SK-N-DZ (cell line): ENCODE data around the gene SENP1. TPM values are rescaled to one million over a fixed set of nuclear protein-coding genes. Genes with fewer than 3 reads are reported as not detected.
"Not testable (repeated sequence)": the region's sequence is repeated elsewhere in the genome, so short reads cannot be mapped to it uniquely, and the experiment has no call there.

Source experiments
- DNase-seq: peaks from one replicate; pipeline ENCODE4 v3.0.0-alpha.2; 2015; ENCODE audit warnings: low spot score
- polyA plus RNA-seq, 2 experiments: library from polyadenylated mRNA; depleted of rRNA; stranded (reverse); fragments of >200 nt; gene quantifications; 2 replicates each; pipeline ENCODE4 v1.2.3, GENCODE V29; 2014

Gene SENP1
- polyA plus RNA-seq (2014; cell fraction: cytosol; rRNA removed), result 24.9 and 25.1 TPM in 2 replicates
- 11.6 and 31.6 TPM in 2 replicates for polyA plus RNA-seq (2014; cell fraction: nucleus; rRNA removed)

DNA sequence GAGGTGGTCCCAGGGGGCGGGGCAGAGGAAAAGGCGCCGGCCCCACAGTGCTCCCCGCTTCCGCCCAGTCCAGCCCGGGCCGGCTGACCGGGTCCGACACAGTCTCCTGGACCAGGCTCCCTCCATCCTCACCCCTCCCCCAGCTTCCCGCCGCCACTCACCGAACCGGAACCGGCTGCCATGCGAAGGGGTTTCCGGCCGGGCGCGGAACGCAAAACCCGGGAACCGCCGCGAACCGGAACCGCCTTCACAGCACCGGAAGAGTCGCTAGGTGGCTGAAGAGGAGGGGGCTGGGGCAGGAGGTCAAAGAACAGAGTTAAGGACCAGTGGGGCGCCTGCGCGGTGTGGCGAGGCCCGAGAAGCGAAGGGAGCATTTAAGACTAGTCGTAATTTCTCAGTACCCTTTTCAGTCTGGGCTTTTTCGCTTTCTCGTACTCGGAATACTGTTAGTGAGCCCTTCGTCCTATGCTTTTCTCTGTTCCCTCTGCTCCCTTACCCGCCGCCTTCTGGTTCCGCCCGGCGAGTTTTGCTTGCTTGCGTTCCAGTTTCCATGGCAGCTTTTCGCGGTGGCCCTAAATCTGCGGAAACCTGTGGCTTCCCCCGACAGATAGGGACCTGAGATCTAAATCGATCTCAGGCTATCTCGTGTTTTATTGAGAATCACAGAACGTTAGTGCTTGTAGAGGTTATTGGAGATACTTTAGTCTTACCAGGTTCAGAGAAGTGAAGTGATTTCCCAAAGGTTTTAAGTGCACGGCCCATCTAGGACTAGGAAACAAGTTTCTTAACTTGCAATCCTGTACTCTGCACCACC is at the start of gene SENP1:
SENP1 (minus strand) TSS at position 213 of the 814 bp plus-strand sequence. CDS start 4,607 bp downstream, outside the sequence.
- DNase-seq, result peak; percentile 85

DNA sequence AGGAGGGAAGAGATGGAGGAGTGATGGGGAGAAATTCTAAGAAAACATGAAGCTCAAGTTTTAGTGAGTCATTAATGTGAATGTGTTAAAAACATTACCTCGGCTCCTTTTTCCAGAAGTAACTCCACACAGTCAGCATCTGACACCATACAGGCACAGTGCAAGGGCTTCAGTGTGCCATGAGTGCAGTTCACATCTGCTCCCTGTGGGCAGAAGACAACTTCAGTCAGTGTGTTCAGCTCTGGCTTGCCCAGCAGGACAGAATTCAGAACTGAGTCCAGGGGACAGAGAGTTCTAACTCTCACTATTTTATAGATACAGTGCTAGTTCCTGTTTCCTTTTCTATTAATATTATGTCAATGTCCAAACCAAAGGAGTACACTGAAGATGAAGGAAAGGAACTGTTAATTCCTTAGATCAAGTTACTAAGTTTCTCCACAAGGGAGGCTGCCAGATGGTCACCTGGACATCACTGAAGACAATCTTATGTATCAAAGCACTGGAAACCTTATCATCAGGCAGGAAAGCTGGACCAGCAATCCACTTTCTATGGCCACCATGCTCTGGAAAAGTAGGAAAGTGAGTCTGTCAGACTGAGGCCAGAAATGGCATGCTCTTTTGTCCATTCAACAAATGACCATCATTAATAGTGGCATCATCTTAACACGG is 45.4 kb upstream of the SENP1 start:
- DNase-seq, result no peak

DNA sequence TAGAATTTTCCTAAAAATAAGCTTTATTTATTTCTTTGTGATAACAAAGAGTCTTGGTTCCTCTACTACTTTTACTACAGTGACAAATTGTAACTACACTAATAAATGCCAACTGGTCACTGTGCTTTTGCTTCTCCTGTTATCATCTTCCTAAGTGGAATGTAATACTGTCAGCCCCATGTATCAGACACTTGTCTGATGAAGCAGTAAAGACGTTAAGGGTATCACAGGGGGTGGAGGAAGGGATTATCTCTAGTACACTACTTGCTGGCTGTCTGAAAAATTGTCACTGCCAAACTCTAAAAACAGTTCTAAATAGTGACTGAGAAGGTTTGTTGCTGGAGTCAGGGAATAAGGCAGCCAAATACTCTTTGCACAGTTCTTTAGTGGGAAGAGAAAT is 40.1 kb upstream of the SENP1 start:
- no peak for DNase-seq

DNA sequence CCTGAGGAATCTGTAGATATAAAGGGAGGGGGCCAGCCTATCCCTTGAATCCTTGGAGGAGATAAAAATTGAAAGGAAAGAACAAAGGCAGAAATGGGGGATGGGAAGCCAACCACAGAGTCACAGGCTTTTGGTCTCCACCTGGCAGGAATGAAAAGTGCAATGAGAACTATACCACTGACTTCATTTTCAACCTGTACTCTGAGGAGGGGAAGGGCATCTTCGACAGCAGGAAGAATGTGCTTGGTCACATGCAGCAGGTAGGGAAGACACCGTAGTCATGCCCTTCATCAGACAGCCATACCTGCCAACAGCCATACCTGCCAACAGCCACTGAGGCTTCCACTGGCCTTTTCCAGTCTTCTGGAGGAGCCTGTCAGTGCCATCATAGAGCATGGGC is 38.0 kb upstream of the SENP1 start:
- DNase-seq, result no peak

DNA sequence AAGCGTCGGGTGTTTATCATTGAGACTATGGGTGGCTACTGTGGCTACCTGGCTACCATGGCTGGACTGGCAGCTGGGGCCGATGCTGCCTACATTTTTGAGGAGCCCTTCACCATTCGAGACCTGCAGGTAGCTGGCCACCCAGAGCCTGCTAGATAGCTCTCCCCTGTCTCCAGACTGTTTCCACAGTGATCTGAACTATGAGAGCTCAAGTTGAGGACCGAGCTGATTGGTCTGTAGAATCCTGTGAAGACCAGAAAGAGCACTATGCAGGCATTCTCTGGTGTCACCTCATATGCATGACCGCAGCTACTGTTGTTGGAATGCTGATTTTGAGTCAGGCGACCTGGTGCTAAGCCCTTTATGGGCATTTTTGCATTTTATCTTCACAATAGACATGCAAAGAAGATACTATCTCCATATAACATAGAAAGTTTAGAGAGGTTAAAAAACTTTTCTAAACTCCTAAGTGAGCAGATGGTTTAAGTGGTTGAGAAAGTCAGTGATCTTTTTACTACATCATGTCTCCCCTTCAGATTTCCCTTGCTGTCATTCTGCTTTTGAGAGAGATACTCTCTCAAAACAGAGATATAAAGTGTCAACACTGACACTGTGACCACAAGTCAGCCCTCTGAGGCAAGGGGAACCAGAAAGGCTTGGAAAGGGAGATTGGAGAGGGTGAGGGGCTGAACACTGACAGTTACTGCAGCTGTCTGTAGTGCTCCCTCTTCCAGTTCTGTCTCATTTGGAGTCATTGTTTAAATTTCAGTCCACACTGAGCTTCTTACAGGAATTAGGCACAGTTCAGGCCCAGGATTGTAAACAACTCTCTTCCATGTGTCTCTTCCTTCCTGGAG is 37.2 kb upstream of the SENP1 start:
- DNase-seq, result no peak

DNA sequence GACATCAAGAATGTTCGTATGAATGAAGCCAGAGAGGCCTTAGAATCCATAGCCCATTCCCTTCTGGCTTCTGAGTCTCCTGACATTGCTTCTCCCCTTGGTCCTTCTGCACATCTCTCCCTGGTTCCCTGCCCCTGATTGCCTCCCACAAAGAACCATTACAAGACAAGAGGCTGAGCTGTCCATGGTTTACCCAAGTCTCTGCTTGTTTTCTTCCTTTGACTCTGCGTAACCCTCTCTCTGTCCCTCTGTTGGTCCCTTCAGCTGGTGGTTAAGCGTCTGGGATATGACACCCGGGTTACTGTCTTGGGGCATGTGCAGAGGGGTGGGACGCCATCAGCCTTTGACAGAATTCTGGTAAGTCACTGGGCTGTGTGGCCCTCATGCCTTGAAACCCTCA is 29.1 kb upstream of the SENP1 start:
- DNase-seq, result no peak

DNA sequence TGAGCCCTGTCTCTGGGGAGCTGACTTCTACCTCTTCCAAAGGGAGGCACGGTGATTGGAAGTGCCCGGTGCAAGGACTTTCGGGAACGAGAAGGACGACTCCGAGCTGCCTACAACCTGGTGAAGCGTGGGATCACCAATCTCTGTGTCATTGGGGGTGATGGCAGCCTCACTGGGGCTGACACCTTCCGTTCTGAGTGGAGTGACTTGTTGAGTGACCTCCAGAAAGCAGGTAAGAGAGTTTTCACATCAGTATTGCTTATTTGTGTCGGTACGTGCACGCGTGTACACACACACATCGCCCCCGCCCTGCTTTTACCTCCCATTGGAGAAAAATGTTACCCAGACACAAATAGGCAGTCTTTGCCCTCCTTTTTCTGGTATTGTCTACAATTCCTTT is 26.9 kb upstream of the SENP1 start:
- no peak for DNase-seq

DNA sequence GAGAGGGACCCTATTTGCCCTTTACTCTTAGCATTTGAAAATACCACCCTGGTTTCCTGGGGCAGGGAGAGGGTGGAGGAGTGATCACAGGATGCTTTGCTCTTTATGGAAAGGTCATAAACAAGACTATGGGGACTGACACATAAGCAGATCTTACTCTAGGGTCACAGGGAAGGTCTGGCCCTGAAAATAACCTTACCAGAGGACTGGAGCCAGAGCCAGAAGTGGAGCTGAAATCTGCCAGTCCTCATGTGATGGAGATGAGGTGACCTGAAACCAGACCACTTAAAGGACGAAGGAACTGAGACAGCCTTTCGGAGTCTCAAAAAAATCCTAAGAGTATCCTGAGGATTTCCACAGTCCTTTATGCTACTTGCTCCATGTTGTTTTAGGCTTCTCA is 25.6 kb upstream of the SENP1 start:
- no peak for DNase-seq

DNA sequence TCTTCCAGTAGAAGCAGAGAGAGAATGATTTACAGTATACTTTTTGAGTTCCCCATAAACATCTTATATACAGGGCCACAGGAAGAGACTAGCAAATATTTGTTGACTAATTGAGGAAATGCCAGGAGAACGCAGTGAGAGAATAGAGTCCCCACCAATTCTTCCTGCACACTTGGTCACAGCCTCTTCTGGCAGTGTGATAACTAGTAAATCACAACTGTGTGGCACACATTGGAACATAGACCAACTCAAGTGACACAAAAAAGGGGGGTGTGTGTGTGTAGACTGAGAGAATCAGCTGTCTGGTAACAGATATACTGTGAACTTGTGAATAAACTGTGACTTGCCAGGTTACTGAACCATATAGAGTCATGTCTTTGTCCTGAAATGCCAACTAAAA is 23.5 kb upstream of the SENP1 start:
- no peak for DNase-seq

DNA sequence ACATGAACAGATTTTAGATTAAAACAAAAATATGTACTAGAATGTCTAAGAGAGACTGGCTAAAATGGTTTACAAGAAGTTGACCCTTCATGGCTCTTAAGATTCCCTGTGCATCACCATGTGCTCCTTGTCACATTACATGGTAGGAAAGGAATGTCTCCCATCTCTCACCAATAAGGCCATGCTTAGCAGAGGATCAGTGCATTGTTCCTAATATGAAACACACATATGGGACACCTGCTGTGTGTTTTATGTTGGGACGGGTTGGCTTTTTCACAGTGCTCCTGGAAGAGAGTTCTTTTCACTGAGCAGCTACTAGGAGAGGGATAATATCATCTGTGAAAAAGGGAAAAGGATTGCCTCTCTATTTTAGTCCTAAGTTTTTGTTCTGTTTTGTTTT is 22.9 kb upstream of the SENP1 start:
- DNase-seq, result no peak

DNA sequence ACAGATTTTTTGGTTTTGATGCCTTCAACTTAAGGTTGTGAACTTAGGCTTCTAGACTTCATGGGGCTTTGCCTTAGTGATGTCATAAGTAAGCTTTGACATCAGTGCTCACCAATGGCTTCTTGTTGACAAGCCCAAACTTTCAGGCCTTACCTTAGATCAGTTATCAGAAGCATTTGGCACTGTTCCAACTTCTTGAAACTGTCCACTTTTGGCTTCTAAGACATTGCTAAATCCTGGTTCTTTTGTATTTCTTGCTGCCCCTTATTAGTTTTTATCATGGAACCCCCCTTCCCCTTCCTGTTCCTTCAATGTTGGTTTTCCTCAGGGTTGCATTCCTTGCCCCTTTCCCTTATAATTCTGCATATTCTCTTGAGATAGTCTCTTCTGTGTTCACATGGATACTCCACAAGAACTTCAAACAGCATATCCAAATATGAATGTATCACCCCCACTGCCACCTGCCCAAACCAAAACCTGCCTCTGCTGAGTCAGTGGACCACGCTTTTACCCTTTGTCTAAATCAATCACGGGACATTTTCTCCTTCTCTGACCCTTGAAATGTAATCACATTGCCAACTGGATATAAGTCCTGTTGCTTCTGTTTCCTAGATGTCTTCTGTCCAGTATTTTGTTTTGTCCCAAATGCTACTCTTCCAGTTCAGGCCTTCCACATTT is 21.2 kb upstream of the SENP1 start:
- no peak for DNase-seq

DNA sequence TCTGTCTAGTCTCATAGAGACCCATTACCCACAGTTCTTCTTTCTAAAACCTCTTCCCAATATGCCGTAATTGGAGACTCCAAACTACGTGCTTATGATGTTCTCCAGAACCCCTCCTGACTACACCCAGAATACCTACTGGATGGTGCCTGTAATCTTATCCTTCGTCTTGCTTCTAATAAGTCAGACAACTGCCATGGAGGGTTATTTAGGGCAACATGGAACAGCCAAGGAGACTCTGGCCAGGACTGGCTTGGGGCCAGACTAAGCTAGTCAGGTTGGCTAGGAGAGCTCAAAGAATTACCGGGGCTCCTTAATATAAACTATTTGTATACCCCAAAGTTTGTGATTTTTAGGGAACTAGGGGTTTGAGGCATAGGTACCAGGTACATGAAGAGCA is 20.1 kb upstream of the SENP1 start:
- peak; percentile 7 for DNase-seq

DNA sequence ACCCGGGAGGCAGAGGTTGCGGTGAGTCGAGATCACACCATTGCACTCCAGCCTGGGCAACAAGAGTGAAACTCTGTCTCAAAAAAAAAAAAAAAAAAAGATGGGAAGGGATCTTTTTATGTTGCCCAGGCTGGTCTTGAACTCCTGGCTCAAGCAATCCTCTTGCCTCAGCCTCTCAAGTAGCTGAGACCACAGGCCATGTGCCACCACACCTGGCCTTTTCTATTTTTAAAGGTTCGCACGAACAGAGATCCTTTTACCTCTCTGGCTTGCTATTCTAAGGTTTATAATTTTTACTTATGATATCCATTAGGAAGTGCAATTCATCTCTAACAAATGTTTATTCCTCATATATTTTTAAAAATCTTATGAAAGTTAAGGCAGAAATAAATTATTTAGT is 19.7 kb upstream of the SENP1 start:
- not testable (repeated sequence) for DNase-seq

DNA sequence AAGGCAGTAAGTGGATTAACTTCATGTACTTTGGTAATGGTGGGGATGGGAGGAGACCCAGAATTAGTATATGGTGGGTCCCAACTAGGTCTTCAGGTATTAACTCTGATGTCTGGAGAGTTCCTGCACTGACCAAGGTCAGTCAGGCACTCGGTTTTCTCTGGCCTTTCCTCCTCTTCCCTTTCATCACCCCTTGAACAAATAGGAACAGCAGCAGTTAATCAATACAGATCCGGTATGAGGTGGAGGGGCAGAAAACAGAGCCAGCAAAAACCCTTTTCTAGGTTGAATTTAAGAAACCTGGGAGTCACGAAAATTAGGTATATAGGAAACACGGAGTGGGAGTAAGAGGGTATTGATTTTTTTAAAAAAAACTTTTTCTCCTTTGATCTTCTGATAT is 17.3 kb upstream of the SENP1 start:
- DNase-seq, result no peak

DNA sequence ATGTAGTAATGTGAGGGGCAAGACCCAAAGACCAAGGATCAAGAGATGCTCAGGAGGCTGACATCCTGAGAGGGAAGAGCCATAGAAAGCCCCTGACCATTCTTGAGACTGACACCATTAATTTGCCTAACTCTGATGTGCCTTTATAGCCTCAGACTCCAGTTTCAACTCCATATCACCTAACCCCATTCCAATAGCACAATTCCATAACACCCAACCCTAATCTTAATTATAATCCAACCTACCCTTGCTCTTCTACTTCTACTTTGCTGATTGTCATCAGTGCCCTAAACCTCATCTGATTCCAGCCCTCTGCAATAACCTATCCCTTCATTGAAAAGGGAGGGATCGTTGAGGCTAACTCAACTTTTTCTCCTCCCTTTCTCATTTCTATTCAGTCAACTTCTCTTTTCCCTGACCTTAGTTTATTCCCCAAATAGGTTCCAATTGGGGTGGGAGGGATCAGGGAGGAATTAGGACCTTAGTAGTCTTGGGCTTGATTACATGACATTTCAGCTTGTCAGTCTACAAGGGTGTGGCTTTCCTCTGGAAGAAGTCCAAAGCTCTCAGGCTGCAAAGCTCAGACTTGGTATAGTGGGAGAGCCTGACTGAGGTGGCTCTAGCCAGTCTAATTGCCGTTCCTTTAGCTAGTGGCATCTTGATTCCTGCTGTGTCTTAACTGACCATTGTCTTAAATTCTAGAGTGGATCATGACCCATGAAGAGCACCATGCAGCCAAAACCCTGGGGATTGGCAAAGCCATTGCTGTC is 16.4 kb upstream of the SENP1 start:
- DNase-seq, result no peak

DNA sequence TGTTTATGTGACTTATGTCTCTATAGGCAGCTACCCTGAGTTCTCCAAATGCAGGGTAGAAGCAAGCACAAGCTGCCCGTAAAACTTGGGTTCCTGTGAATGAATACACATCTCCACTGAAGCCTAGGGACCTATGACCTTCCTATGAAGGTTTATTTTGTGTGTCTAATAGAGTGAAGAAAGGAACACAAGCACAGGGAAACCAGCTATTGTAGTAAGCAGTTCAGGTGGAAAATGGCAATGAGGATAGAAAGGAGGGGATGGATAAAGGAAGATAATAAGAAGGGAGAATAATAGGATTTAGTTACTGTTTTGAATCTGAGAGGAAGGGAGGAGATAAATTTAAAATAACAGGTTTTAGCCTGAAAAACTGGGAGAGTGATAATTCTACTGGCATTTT is 15.6 kb upstream of the SENP1 start:
- DNase-seq, result no peak

DNA sequence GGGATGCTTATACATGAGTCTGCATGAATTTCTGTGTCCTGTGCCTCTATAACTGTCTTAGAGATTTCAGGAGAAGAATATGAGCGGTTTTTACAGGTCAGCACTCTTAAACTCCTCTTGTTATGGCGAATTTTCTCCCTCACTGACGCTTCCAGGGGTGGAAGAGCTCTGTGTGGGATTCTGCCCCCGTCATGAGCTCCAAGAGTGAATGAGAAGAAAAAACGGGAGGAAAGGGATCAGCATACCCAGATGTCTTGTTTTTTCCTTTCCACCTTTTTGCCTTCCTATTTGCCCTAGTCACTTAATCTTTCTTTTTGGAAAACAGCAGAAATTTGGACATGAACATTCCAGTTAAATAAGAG is 13.9 kb upstream of the SENP1 start:
- no peak for DNase-seq

DNA sequence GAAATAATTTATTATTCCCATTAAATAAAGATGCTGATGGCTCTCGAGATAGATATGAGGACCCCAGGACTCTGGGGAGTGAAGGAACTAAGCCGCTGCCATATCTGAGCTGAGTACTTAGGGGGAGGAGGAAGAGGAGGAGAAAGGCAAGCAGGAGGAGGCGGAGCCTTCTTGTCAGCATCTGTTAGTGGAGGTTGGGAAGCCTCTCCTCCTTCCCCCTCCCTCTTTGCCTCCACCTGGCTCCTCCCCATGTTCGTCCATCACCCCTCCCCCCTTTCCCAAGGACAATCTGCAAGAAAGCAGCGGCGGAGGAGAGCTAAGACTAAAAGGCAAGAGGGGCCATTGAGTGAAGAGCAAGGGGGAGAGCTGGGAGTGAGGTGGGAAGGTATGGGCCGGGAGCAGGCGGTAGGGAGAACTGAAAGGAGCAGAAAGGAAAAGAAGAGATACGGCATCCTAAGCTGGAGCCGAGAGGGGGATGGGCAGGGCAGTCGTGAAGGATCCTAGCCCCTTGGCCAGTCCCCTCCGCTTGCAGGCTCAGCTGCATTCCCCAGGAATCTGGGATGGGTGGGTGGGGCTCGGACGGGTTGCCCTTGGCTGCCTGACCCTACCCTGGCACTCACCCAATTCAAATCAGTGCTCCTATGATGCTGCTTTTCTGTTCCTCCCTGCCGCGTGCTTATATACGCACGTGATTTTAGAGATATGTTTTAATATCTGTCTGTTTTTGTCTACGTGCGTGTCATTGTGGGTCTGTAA is 13.4 kb upstream of the SENP1 start, which contains the start of gene PFKM:
PFKM (plus strand) TSS at position 287 of the 756 bp plus-strand sequence. CDS start 3,411 bp downstream, outside the sequence.
- peak; percentile 96 for DNase-seq

DNA sequence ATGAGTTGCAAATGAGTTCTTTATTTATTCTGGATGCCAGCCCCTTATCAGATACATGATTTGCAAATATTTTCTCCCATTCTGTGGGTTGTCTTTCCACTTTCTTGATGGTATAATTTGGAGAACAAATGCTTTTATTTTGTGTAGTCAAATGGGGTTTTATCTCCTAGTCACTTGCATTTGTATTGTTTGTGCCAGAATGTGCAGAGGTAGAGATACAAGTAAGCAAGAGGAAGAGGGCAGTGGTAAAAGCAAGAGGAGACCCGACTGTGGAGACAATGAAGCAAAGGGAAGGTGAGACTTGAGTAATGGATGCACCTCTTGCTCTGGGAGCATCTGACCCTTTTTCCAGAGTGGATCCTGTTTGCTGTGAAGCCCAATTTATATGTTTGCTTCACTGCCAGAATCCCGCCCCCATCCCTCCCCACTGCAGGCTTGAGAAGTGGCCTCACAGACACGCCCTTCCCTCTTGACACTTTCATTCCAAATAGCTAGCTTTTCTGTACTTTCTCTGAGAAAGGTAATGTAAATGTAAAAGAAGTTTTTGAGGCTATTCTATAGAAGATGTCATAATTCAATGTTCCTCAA is 12.5 kb upstream of the SENP1 start:
- no peak for DNase-seq

DNA sequence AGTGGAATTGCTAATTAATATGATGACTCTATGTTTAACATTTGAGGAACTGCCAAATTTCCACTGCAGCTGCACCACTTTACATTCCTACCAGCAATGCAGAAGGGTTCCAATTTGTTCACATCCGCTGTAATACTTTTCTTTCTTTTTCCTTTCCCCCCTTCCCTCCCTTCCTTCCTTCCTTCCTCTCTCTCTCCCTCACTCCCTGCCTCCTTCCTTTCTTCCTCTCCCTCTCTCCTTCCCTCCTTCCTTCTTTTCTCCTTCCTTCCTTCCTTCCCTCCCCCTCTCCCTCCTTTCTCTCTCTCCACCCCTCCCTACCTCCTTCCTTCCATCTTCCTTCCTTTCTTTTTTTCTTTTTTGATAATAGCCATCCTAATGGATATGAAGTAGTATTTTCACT is 10.1 kb upstream of the SENP1 start:
- no peak for DNase-seq
